ENCODE data around the gene SIGLEC7.

DNA sequence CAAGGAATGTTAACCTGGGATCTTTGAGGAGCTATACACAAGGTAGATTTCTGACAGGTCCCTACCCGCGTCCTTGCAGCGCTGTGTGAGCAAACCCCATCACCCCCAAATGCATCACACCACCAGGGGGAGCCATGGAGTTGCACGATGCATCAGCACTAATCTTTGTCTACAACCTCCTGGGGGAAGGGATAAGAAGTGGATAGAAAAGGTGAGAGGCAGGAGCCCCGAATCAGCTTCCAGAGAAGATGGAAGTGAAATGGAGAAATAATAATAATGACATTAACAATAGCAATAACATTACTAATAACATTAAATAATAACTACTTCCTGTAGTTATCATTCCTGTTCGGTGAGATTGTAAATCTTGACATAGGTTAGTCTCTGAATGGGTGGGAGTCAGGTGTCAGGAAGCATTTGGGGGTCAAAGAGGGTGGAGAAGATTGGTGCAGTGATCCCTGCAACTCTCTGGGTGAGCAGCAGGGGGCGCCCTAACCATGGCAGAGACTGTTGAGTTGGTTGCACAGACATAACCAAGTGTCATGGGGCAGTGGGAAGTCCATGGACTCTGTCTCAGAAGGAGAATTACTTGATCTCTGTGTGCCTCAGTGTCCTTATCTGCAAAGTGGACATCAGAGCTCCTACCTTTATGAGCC is 16.5 kb downstream of the SIGLEC7 start:
- TF ChIP-seq RAD21 (conservative IDR thresholded peaks at IDR 0.05) = no peak
- TF ChIP-seq, protein P1, sequence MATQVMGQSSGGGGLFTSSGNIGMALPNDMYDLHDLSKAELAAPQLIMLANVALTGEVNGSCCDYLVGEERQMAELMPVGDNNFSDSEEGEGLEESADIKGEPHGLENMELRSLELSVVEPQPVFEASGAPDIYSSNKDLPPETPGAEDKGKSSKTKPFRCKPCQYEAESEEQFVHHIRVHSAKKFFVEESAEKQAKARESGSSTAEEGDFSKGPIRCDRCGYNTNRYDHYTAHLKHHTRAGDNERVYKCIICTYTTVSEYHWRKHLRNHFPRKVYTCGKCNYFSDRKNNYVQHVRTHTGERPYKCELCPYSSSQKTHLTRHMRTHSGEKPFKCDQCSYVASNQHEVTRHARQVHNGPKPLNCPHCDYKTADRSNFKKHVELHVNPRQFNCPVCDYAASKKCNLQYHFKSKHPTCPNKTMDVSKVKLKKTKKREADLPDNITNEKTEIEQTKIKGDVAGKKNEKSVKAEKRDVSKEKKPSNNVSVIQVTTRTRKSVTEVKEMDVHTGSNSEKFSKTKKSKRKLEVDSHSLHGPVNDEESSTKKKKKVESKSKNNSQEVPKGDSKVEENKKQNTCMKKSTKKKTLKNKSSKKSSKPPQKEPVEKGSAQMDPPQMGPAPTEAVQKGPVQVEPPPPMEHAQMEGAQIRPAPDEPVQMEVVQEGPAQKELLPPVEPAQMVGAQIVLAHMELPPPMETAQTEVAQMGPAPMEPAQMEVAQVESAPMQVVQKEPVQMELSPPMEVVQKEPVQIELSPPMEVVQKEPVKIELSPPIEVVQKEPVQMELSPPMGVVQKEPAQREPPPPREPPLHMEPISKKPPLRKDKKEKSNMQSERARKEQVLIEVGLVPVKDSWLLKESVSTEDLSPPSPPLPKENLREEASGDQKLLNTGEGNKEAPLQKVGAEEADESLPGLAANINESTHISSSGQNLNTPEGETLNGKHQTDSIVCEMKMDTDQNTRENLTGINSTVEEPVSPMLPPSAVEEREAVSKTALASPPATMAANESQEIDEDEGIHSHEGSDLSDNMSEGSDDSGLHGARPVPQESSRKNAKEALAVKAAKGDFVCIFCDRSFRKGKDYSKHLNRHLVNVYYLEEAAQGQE (IDR thresholded peaks at IDR 0.05; ENCODE audit: borderline replicate concordance) = no peak
- TF ChIP-seq EP300 (conservative IDR thresholded peaks at IDR 0.05; ENCODE audit: poor library complexity, severe bottlenecking) = no peak
- no peak for TF ChIP-seq POLR2AphosphoS5 (IDR thresholded peaks at IDR 0.05)

Measured in neural cell (in vitro differentiated cells).